Medulla oblongata (tissue), 1 donor: ENCODE results near the gene SCAPER.

ENCODE experiments used
- DNase-seq: peaks from one replicate; pipeline ENCODE4 v3.0.0-alpha.2; 2015; ENCODE audit errors: extremely low spot score

Gene SCAPER, protein sequence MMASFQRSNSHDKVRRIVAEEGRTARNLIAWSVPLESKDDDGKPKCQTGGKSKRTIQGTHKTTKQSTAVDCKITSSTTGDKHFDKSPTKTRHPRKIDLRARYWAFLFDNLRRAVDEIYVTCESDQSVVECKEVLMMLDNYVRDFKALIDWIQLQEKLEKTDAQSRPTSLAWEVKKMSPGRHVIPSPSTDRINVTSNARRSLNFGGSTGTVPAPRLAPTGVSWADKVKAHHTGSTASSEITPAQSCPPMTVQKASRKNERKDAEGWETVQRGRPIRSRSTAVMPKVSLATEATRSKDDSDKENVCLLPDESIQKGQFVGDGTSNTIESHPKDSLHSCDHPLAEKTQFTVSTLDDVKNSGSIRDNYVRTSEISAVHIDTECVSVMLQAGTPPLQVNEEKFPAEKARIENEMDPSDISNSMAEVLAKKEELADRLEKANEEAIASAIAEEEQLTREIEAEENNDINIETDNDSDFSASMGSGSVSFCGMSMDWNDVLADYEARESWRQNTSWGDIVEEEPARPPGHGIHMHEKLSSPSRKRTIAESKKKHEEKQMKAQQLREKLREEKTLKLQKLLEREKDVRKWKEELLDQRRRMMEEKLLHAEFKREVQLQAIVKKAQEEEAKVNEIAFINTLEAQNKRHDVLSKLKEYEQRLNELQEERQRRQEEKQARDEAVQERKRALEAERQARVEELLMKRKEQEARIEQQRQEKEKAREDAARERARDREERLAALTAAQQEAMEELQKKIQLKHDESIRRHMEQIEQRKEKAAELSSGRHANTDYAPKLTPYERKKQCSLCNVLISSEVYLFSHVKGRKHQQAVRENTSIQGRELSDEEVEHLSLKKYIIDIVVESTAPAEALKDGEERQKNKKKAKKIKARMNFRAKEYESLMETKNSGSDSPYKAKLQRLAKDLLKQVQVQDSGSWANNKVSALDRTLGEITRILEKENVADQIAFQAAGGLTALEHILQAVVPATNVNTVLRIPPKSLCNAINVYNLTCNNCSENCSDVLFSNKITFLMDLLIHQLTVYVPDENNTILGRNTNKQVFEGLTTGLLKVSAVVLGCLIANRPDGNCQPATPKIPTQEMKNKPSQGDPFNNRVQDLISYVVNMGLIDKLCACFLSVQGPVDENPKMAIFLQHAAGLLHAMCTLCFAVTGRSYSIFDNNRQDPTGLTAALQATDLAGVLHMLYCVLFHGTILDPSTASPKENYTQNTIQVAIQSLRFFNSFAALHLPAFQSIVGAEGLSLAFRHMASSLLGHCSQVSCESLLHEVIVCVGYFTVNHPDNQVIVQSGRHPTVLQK (N-terminal part only)

DNA sequence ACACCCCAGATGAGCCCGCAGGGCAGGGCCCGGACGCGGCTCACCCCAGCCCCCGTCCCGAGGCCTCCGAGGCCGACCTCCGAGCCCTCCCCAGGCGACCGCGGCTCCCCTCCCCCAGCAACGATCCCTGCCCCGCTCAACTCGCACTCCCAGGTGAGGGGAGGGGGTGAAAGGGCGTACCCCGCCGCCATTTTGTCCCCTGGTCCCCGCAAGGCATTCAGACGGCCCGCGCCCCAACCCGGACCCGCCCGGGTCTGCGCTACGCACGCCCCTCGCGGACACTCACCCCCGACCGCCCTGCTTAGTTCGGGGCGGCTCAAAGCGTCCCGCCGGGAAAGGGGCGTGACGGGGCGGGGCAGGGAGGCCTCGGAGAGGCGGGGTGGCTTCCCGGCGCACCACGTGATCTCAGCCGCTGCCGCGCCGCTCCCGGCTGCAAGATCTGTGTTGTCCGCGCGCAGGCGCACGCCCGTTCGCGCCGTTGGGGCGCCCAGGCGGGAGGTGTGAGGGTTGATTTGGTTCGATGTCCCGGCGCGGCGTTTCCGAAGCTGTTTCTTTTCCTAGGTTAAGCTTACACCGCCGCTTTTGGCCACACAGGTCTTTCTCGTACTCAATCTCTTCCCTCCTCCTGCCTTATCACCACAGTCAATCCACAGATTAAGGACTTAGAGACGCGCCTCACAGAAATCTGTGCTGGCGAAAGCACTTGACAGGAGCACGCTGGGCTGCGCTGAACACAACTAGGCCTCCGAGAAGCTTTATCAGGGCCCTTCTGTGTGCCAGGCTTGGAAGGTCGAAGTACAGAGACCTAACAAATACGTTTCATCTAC is at the start of gene SCAPER:
TSS of gene SCAPER (minus strand) at position 328 of the 827 bp plus-strand sequence. CDS start 21,523 bp downstream, outside the sequence.
- peak; percentile 95 for DNase-seq

DNA sequence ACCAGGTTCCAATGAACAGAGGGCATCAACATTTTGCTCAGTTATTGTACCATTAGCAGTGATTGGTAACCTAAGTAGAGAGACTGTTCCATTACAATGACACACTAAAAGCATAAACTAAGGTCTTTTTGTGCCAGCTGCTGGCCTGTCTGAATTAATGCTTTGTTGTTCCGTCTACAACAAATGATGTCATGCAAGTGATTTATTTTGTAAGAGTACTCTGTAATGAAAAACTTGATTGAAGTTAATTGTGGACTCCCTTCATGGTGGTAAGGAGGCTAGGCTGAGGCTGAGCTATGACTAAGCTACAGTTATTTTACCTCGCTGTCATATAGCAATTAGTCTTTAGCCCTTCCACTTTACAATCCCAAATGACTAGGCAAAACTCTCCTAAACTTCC is 49.6 kb upstream of the SCAPER start:
- peak; percentile 74 for DNase-seq

DNA sequence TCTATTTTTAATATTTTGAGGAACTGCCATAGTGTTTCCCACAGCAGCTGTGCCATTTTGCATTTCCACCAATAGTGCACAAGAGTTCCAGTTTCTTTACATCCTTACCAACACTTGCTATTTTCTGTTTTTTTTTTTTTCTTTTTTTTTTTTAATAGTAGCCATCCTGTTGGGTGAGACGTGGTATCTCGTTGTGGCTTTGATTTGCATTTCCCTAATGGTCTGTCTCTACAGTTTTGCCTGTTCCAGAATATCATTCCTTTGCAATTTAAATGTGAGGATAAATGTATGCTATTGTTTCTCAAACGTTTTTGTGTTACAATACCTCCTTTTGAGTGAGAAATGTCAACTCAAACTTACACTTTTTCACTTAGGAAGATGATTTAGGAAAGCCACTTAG is 48.8 kb upstream of the SCAPER start:
- no peak for DNase-seq

DNA sequence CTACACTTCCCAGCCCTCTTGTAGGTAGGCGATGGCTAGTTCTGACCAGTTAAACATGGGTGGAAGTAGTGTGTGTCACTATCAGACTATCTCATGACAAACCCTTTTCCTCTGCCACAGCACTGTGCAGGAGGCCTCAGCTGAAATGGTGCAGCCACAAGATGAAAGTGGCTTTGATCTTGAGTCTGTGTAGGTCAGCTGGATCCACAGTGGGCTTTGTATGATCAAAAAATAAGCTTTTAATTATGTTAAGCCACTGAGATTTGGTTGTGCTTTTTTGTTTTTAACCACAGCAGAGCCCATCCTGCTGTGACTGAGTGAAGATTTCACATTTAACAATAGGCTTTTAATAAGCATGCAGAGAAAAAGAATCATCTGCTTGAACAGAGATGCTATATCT is 46.1 kb upstream of the SCAPER start:
- DNase-seq: peak; percentile 44

DNA sequence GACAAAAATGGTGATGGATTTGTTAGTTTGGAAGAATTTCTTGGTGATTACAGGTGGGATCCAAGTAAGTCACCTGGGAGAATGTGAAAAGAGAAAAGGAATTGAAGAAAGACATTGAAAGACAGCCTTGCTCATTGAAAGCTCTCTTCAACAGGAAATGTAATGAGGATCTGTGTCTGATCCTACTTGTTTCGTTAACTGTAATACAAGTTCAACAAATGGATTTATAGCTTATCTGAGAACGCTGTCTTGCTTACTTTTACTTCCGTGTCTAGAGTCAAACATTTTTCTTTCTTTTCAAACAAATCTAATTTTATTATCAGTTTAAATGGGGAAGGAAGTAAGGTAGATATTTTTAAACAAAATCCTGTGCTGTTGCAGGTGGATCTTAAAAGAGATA is 42.3 kb upstream of the SCAPER start:
- no peak for DNase-seq

DNA sequence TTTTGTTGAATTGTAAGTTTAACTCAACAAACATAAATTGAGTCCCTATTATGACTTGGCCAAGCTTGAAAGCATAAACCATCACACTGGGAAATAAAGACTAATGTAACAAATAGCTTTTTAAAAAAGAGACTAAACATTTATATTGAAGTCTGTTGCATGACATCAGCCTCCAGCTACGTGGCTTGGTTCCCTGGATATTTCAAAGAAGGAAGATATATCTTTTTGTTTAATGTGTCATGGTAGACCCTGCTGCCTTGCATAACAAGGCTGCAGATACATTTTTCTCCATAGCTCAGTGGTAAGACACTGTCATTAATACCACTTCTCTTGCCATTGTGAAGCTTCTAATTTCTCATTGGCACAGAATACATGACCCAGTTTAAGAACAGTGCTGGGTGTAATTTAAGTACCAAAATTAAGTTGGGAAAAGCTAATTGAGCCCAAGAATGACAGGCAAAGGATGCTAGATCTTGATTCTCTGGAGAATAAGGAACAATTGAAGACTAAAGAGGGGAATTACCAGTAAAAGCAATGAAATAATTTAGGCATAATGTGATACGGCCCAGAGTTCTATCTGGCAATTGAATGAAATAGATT is 40.5 kb upstream of the SCAPER start:
- DNase-seq: no peak

DNA sequence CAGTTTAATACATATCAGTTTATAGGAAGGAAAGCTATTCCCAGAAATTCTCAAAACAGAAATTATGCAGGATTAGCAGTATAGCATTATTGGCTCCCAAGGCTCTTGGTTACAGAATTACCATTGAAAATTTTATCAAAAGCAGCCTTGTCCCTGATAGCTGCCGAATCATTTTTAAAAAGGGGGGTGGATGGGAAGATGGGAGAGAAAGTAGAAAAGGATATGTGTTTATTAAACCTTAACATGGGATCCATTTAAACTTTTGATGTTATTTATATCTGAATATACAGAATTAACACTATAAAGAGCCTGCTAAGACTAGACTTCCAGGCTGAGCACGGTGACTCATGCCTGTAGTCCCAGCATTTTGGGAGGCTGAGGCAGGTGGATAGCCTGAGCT is 37.2 kb upstream of the SCAPER start:
- no peak for DNase-seq

DNA sequence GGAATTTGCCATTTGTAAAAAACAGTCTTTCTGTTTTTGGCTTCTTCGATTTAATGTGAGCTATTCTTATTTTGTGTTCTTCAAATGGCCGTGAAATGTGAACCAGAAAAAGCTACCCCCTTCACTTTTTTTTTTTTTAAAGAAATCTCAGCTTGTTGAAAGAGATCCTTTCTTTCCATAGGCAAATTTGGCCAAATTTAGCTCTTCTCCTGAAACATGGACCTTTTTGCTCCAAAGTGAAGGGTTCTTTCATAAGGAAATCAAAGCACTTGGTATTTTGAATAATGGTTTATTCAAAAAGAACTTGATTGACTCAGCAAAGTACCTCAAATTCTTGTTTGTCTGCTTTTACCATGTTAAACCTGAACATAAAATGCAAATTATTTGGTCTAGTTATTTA is 36.5 kb upstream of the SCAPER start:
- DNase-seq: no peak

DNA sequence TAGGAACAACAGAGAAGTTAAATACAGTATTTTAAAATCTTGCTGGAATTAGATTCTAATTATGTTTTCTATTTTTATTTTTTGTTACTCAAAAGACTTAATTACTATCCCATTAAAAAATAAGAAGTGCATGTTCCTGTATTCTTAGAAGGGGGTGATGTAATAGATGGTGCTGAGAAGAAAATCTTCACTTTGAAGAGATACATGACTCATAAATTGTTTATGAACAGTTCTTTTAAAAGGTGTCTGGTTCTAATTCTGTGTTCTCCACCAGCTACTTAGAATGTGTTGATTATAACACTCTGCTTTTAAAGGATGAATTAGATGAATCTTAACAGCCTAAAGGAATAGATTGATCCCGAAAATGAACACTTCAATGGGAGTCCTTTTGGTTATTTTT is 34.6 kb upstream of the SCAPER start:
- DNase-seq: no peak

DNA sequence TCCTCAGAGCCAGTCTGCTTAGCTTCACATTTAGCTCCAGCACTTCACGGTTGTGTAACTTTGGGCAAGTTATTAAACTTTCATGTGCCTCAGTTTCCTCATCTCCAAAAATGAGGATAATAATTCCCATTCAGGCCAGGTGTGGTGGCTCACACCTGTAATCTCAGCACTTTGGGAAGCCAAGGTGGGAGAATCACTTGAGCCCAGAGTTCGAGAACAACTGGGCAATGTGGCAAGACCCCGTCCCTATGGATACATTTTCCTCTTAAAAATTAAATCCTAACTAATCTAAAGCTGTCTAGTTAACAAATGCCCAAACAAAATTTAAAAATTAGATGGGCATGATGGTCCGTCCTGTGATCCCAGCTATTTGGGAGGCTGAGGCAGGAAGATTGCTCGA is 33.6 kb upstream of the SCAPER start:
- DNase-seq: no peak

DNA sequence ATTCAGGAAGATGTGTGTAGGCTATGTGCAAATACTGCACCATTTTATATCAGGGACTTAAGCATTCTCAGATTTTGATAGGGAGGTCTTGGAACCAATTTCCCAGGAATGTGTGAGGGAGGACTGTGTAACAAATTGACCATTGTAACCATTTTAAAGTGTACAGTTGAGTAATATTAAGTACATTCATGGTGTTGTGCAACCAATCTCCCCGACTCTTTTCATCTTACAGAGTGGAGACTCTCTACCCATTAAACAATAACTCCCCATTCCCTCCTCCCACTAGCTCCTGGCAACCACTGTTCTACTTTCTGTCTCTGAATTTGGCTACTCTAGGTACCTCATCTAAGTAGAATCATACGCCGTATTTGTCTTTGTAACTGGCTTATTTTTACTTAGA is 31.5 kb upstream of the SCAPER start:
- DNase-seq: no peak

DNA sequence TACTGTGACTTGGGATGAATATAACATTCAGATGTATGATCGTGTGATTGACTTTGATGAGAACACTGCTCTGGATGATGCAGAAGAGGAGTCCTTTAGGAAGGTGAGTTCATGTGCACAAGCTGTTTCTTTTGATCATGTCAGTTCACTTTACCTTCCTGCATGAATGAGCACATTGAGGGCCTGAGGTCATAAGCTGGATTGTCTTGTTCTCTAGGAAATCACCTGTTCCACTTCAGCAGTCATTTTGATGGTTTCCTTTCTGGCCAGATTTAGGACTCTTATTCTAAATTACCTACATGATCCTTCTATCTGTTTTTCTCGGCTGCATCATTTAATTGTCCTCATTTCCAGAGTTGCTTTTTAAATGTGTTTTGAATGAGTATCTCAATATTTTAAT is 30.5 kb upstream of the SCAPER start:
- DNase-seq: no peak

DNA sequence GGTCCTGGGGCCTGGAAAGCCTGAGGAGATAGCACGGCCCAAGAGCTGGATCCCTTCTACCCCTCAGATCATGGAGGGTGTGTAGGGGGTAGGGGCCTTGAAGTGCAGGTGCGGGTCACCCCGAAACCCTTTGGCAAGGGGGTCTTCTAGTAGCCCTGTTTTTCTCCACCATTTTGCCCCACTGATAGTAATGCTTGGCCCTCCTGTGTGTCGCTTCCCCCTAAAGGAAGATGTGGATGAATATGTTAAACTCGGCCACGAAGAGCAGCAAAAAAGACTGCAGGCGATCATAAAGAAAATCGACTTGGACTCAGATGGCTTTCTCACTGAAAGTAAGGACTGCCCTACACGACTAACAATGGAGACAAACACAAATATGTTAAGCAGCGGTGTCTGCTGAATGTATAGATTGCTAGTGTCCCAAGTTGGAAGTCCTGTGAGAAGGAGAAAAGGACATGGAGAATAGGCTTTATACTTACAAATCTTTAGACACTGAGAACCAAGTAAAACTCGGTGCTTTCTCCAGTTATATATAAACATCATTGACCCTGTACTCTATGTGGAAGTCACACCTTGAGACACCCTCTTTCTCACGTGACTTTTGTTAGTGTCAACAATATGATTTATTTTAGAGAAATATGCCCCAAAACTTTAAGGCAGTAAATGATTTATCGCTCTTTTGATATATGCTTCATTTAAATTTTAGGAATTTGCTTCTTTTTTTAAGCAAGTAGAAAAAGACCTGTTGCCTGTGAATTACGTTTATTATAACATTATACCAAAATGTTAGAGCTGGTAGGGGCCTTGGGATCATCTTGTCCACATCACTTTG is 27.2 kb upstream of the SCAPER start:
- peak; percentile 27 for DNase-seq

DNA sequence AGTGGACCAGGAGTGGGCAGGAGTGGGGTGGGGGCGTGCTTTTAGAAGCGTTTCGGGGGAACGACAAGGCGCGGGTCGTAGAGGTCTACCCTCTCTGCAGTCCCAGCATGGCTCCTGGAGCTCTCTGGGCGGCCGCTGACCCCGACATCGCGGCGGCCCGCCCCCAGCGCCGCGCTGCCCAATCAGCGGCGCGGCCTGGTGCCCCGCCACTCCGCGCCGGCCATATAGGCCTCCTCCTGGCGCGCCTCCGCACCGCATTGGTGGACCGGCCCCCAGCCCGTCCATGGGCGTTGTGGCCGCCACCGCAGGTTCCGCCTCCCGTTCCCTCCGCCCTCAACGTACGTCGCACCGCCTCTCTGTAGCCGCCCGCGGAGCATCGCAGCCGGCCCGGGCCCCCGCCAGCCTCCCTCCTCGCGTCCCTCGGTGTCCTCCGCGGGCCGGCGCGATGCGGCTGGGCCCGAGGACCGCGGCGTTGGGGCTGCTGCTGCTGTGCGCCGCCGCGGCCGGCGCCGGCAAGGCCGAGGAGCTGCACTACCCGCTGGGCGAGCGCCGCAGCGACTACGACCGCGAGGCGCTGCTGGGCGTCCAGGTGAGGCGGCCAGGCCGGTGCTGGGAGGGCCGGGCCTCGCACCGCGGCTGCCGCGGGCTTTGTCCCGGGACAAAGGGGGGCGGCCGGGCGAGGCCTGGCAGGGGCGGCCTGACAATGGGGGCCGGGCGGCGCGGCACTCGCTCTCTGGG is 26.4 kb upstream of the SCAPER start, which contains the start of gene RCN2:
TSS of gene RCN2 (plus strand) at position 353 of the 738 bp plus-strand sequence. CDS start at position 446, 93 bp downstream.
- peak; percentile 97 for DNase-seq

DNA sequence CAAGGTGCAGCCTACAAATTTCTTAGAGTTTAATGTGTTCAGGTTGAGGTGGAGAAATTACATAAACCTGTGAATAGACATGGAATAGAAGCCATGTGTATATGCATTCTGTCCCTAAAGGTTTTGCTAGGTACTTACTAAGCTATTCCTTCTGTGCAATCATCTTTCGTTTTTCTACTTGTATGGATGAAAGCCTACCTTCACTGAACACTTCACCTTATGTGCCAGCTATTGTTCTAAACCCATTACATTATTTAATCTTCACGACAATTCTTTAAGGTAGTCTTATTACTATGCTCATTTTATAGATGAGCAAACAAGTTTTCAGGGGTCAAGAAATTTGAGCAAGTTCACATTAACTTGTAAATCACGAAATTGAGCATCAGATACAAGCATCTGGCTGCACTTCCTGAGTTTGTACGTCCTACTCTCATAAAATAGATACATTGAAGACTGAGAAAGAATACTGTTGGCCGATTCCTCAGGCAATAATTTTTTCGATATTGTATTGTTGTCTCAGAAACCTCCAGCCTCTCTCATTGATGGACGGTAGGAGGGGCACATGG is 25.8 kb upstream of the SCAPER start:
- DNase-seq: no peak

DNA sequence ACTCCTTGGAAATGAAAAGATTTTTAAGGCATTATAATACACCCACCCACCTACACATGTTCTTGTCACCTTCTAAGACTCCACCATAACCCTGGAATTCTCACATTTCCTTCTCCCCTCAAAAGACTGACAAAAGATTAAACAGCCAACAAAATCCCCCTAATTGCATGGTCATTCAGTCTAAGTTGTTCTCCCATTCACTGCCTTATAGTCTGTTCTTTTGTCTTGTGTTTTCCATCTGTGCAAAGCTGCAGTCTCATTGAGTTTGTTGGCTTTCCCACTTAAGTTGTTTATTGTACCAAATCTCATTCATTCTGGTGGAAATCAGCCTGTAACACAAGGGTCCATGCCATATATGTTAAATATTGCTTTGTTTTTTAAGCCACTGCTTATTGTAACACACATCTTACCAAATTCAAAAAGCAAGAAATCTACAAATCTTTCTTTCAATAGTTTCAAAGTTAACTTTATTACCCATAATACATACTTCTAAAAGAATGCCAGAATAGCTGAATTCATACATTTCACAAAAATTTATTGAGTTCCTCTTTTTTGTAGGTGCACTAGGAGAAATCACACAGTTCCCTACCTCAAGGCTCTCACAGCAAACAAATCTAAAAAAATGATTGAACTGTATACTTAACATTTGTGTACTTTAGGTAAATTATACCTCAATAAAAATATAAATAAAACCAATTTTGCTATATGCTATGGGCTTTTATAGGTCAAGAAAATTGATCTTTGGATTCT is 24.0 kb upstream of the SCAPER start:
- no peak for DNase-seq

DNA sequence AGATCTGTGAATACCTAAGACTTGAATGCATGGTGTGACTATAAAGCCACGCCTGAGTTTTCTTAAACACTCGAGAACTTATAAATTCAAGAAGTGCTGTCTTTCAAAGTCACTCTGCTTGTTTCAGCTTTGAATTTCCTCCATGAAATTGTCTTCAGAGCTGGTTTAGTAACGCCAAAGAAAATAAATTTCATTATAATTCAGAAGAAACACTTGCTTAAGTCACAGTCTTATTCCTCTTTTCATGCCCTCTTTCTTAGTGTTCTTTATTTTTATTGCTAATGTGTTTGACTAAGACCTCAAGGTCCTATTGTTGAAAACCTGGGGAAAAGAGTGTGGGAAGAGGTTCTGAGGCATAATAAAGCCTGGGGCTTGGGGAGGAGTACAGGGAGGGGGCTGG is 23.1 kb upstream of the SCAPER start:
- no peak for DNase-seq

DNA sequence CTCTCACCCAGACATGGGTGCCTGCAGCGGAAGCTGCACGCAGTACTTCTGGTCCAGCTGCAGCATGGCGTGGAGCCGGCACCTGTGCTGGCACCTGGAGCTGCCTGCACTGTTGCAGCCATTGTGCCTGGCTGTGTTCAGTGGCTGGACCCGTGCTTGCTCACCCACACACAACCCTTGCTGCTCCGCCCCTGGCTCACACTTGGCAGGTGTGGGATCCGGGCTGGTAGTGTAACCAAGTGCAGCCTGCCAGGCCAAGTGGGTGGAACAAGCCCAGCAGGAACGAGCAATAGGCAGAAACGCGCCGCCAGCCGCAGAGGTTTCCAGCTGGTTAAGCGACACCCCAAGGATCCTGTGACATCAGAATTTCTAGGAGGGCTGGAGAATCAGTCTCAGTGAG is 11.2 kb upstream of the SCAPER start:
- DNase-seq: no peak
